HL-60/S4 (cell line): ENCODE measurements around the gene P2RX6.
"Not testable (repeated sequence)": the region's sequence is repeated elsewhere in the genome, so short reads cannot be mapped to it uniquely, and the experiment has no call there.

ENCODE experiments used
- in situ Hi-C: fragments of 300-500 bp; cut with MboI; formaldehyde crosslinking; loops from 2 replicates; pipeline ENCODE4 v1.14.3; 2022; ENCODE audit warnings: low sequenced_read_pairs

The P2RX6 gene

GRCh38 chr22:21030621-21031544, 15.9 kb downstream of the P2RX6 start:
- in situ Hi-C loops, result no loop called here

GRCh38 chr22:21031545-21032036, 16.6 kb downstream of the P2RX6 start:
- in situ Hi-C loops, result no loop called here

GRCh38 chr22:21032037-21032867, 17.3 kb downstream of the P2RX6 start, which contains the start of gene SLC7A4:
Gene SLC7A4, minus strand, starts transcription at chr22:21032561. Its CDS starts 749 bp downstream, at chr22:21031812.
- in situ Hi-C loops, result no loop called here

GRCh38 chr22:21032868-21033688, 18.1 kb downstream of the P2RX6 start:
- in situ Hi-C loops, result no loop called here

- in situ Hi-C loops, result no loop called here
Observed at GRCh38 chr22:21033895-21034294, 18.9 kb downstream of the P2RX6 start.

GRCh38 chr22:21034989-21035388, 20.0 kb downstream of the P2RX6 start:
- in situ Hi-C loops, result no loop called here

GRCh38 chr22:21038405-21038804, 23.4 kb downstream of the P2RX6 start:
- in situ Hi-C loops, result no loop called here

GRCh38 chr22:21039158-21039557, 24.2 kb downstream of the P2RX6 start:
- in situ Hi-C loops, result not testable (repeated sequence)

GRCh38 chr22:21041937-21042336, 27.0 kb downstream of the P2RX6 start:
- in situ Hi-C loops, result no loop called here

GRCh38 chr22:21042978-21043859, 28.3 kb downstream of the P2RX6 start:
- in situ Hi-C loops, result no loop called here

- in situ Hi-C loops, result no loop called here
Observed at GRCh38 chr22:21043860-21044535, 29.0 kb downstream of the P2RX6 start.

- in situ Hi-C loops, result no loop called here
Observed at GRCh38 chr22:21044931-21045584, 30.1 kb downstream of the P2RX6 start.

GRCh38 chr22:21045585-21046294, 30.8 kb downstream of the P2RX6 start, which contains the start of gene LRRC74B:
Gene LRRC74B, plus strand, starts transcription at chr22:21045946. Its CDS starts 41 bp downstream, at chr22:21045987.
- in situ Hi-C loops, result no loop called here

- in situ Hi-C loops, result no loop called here
Observed at GRCh38 chr22:21047035-21047661, 32.2 kb downstream of the P2RX6 start.

GRCh38 chr22:21047730-21048129, 32.8 kb downstream of the P2RX6 start:
- in situ Hi-C loops, result no loop called here

GRCh38 chr22:21048448-21048847, 33.5 kb downstream of the P2RX6 start:
- in situ Hi-C loops, result not testable (repeated sequence)

- in situ Hi-C loops, result not testable (repeated sequence)
Observed at GRCh38 chr22:21048965-21049364, 34.0 kb downstream of the P2RX6 start.
